Chondrocyte (in vitro differentiated cells): ENCODE measurements around the gene SASH3. TPM values are rescaled to one million over a fixed set of nuclear protein-coding genes. Genes with fewer than 3 reads are reported as not detected.
A peak's percentile ranks its signal among the peaks of the same experiment; 100 is the strongest.

Experiments
- DNase-seq: peaks from one replicate; pipeline ENCODE4 v3.0.0; 2021; ENCODE audit warnings: mixed read lengths, low spot score
- H3K27ac Mint-ChIP-seq: one replicate; pipeline ENCODE4 v1.8.0; 2021; ENCODE audit warnings: mild to moderate bottlenecking, moderate library complexity, mixed read lengths; ENCODE audit not compliant: unreplicated experiment
- H3K27me3 Mint-ChIP-seq: 2 replicates; pipeline ENCODE4 v1.8.0; 2021; ENCODE audit warnings: low read depth, mixed read lengths
- H3K36me3 Mint-ChIP-seq: 2 replicates; pipeline ENCODE4 v1.8.0; 2021; ENCODE audit warnings: low read depth, mixed read lengths
- H3K4me1 Mint-ChIP-seq: 2 replicates; pipeline ENCODE4 v1.8.0; 2021; ENCODE audit warnings: low read depth, mild to moderate bottlenecking, mixed read lengths
- H3K4me3 Mint-ChIP-seq: one replicate; pipeline ENCODE4 v1.8.0; 2021; ENCODE audit warnings: mild to moderate bottlenecking, moderate library complexity, mixed read lengths; ENCODE audit not compliant: unreplicated experiment
- H3K9me3 Mint-ChIP-seq: 2 replicates; pipeline ENCODE4 v1.8.0; 2021; ENCODE audit warnings: low read depth, mixed read lengths
- CTCF ChIP-seq: fragments of 200-600 bp; sonication (generic); IDR thresholded peaks from 2 replicates; pipeline ENCODE4 v1.5.0; 2021; ENCODE audit warnings: antibody characterized with exemption, mild to moderate bottlenecking, moderate library complexity
- total RNA-seq: library from RNA; stranded (reverse); gene quantifications from 3 replicates; pipeline ENCODE4 v1.2.1, GENCODE V29; 2021

The SASH3 gene
- total RNA-seq, 1 donor from 2014 or later, result not detected

GRCh38 chrX:129842510-129843208 lies 62.9 kb downstream of the SASH3 start:
- no peaks in the 10 kb centered on the region for H3K9me3 Mint-ChIP-seq
- peak overlapping the region; percentile 84 for H3K4me3 Mint-ChIP-seq
- no peak for TF ChIP-seq CTCF
- no peak for DNase-seq
- peak overlapping the region; percentile 85 for H3K27ac Mint-ChIP-seq
- no peaks in the 10 kb centered on the region for H3K36me3 Mint-ChIP-seq
- H3K27me3 Mint-ChIP-seq, result peaks cover 19% of the 10 kb centered on the region
- peaks cover 33% of the 10 kb centered on the region for H3K4me1 Mint-ChIP-seq

GRCh38 chrX:129843209-129843458 lies 63.4 kb downstream of the SASH3 start:
- TF ChIP-seq CTCF, result no peak
- no peak for DNase-seq
- Mint-ChIP-seq H3K9me3 (no peaks in the 10 kb centered on the region), H3K4me3 (peak overlapping the region; percentile 84), H3K36me3 (no peaks in the 10 kb centered on the region), H3K27me3 (peaks cover 22% of the 10 kb centered on the region), H3K27ac (peak overlapping the region; percentile 85), H3K4me1 (peaks cover 33% of the 10 kb centered on the region)

- Mint-ChIP-seq H3K27ac (peak within 1 kb of the TSS; percentile 85), H3K27me3 (peaks cover 27% of the 10 kb centered on the region), H3K4me1 (peaks cover 33% of the 10 kb centered on the region), H3K9me3 (no peaks in the 10 kb centered on the region), H3K36me3 (no peaks in the 10 kb centered on the region), H3K4me3 (peak within 1 kb of the TSS; percentile 84)
- DNase-seq, result peak; percentile 95
- no peak for TF ChIP-seq CTCF
Measured at GRCh38 chrX:129843459-129844306, 63.9 kb downstream of the SASH3 start, which contains the start of gene ZDHHC9. TSS of gene ZDHHC9 (minus strand) at chrX:129843886. CDS start at chrX:129841945, 1,941 bp downstream.

Other genes starting within 250 kb of the SASH3 start
- 56.0 to 61.0 TPM (median 58.9 TPM) in 3 replicates for gene OCRL, start 239.7 kb upstream of the SASH3 start, total RNA-seq
- 0.19 to 1.3 TPM (median 1.1 TPM) in 3 replicates for gene APLN, start 125.0 kb upstream of the SASH3 start, total RNA-seq
- not detected in 3 replicates for gene XPNPEP2, start 41.0 kb upstream of the SASH3 start, total RNA-seq
- 41.4 to 46.0 TPM (median 45.4 TPM) in 3 replicates for gene ZDHHC9, start 63.9 kb downstream of the SASH3 start, total RNA-seq
- gene UTP14A, start 126.2 kb downstream of the SASH3 start, total RNA-seq, result 13.9 to 17.0 TPM (median 14.2 TPM) in 3 replicates
- gene BCORL1, start 202.7 kb downstream of the SASH3 start, total RNA-seq, result 19.7 to 20.6 TPM (median 20.0 TPM) in 3 replicates